Nephron progenitor cell (in vitro differentiated cells): ENCODE data around the gene EP400.

Experiments used
- DNase-seq: peaks from one replicate; pipeline ENCODE4 v3.0.0; 2021
- H3K27ac Mint-ChIP-seq: 2 replicates; pipeline ENCODE4 v1.8.0; 2021; ENCODE audit warnings: mild to moderate bottlenecking, moderate library complexity, mixed read lengths
- H3K27me3 Mint-ChIP-seq: 2 replicates; pipeline ENCODE4 v1.8.0; 2021; ENCODE audit warnings: mild to moderate bottlenecking, low read depth, mixed read lengths; ENCODE audit not compliant: poor library complexity
- H3K36me3 Mint-ChIP-seq: 2 replicates; pipeline ENCODE4 v1.8.0; 2021; ENCODE audit warnings: low read depth, mixed read lengths
- H3K4me1 Mint-ChIP-seq: 2 replicates; pipeline ENCODE4 v1.8.0; 2021; ENCODE audit warnings: mixed read lengths
- H3K4me3 Mint-ChIP-seq: 2 replicates; pipeline ENCODE4 v1.8.0; 2021; ENCODE audit warnings: mild to moderate bottlenecking, moderate library complexity, mixed read lengths
- H3K9me3 Mint-ChIP-seq: 2 replicates; pipeline ENCODE4 v1.8.0; 2021; ENCODE audit warnings: mild to moderate bottlenecking, moderate library complexity, mixed read lengths
- TF ChIP-seq, protein P1 (sequence below): fragments of 200-600 bp; sonication (generic); IDR thresholded peaks from 2 replicates; pipeline ENCODE4 v1.5.0; 2021; ENCODE audit warnings: antibody characterized with exemption

Gene EP400

DNA sequence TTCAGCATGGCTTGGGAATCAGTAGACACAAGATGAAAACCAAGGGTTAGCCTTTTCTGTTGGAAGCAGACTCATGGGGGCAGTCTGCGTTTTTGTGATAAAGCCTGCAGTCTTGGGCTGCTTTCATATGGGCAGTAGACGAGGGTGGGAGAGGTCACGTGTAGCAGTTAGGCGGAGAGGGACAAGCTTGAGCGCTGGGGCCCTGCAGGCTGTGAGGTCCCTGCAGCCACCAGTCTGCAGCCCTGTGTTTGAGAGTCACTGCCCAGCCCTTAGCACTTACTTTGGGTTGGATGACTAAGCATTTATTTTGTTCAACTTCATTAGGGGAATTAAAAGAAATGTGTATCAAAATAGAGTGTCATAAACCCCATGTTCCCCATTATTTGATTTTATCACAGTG, 37.2 kb downstream of the EP400 start:
- Mint-ChIP-seq H3K4me1 (peaks cover 30% of the 10 kb centered on the region), H3K9me3 (no peaks in the 10 kb centered on the region), H3K27ac (no peak overlapping the region), H3K4me3 (no peak overlapping the region), H3K27me3 (no peaks in the 10 kb centered on the region), H3K36me3 (peaks cover 57% of the 10 kb centered on the region)
- TF ChIP-seq, protein P1, sequence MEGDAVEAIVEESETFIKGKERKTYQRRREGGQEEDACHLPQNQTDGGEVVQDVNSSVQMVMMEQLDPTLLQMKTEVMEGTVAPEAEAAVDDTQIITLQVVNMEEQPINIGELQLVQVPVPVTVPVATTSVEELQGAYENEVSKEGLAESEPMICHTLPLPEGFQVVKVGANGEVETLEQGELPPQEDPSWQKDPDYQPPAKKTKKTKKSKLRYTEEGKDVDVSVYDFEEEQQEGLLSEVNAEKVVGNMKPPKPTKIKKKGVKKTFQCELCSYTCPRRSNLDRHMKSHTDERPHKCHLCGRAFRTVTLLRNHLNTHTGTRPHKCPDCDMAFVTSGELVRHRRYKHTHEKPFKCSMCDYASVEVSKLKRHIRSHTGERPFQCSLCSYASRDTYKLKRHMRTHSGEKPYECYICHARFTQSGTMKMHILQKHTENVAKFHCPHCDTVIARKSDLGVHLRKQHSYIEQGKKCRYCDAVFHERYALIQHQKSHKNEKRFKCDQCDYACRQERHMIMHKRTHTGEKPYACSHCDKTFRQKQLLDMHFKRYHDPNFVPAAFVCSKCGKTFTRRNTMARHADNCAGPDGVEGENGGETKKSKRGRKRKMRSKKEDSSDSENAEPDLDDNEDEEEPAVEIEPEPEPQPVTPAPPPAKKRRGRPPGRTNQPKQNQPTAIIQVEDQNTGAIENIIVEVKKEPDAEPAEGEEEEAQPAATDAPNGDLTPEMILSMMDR = no peak
- DNase-seq = no peak

DNA sequence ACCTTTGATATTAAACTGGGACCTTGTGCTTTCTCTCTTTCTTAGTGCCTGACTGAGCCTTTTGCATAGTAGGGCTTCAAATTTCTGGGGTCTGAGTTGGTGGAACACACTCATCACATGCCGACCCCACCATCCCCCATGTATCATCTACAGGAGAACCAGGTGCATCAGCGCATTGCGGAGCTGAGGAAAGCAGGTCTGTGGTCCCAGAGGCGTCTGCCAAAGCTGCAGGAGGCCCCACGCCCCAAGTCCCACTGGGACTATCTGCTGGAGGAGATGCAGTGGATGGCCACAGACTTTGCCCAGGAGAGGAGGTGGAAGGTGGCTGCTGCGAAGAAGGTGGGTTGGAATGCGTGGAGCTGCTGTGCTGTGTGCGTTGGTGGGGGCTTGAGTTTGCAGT, 37.8 kb downstream of the EP400 start:
- peaks cover 63% of the 10 kb centered on the region for H3K36me3 Mint-ChIP-seq
- no peaks in the 10 kb centered on the region for H3K9me3 Mint-ChIP-seq
- H3K4me1 Mint-ChIP-seq = peaks cover 30% of the 10 kb centered on the region
- H3K27me3 Mint-ChIP-seq = no peaks in the 10 kb centered on the region
- DNase-seq = no peak
- TF ChIP-seq, protein P1 = no peak
- H3K4me3 Mint-ChIP-seq = no peak overlapping the region
- no peak overlapping the region for H3K27ac Mint-ChIP-seq

DNA sequence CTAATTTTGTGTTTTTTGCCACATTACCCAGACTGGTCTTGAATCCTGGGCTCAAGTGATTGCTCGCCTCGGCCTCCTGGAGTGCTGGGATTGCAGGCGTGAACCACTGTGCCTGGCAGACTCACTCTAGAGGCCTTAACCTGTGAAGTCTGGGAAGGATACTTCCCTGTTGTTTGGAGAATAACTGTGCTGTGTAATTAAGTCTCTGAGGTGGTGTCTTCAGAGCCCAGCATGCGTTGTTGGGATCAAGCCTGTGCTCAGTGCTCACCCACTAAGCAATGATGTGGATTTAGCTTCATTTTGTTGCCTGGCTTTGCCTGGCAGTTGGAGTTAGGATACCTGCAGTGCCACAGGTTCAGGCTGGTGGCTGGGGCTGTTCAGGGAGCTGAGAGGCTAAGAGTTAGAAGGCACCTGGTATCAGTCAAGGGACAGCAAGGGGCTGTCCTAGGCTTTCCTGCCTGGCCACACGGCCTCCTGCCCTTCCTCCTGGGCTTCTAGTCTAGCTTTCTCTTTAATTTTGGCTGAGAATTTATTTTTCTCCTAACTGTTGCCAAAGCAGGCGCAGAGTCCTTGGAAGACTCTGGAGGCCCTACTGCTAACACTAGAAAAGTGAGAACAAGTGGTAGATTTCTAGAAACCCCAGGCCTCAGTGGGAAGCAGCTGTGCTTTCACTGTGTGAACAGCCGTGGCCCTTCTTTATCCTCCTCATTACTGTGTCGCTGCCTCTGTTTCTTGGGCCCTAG, 38.5 kb downstream of the EP400 start:
- TF ChIP-seq, protein P1 = no peak
- no peak for DNase-seq
- Mint-ChIP-seq H3K27ac (no peak overlapping the region), H3K4me1 (peaks cover 26% of the 10 kb centered on the region), H3K9me3 (no peaks in the 10 kb centered on the region), H3K27me3 (no peaks in the 10 kb centered on the region), H3K4me3 (no peak overlapping the region), H3K36me3 (peaks cover 69% of the 10 kb centered on the region)

DNA sequence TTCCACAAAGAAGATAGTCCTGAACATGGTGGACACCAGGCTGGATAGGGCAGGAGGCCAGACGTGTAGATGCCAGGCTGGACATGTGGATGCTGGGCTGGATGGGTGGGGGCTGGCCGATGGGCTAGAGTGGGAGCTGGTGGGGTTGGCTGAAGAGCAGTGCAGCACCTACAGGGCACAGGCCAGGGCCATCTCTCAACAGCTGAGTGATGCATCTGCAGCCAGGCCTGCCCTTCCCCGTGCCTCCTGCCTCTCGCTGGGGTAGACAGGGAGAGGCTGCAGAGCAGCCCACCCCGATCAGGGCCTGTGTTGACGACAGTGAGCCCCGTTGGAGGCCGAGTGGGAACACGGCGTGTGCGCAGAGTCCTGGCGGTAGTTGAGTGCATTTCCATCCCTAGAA, 39.3 kb downstream of the EP400 start:
- H3K9me3 Mint-ChIP-seq = no peaks in the 10 kb centered on the region
- H3K27ac Mint-ChIP-seq = no peak overlapping the region
- no peaks in the 10 kb centered on the region for H3K27me3 Mint-ChIP-seq
- H3K4me3 Mint-ChIP-seq = no peak overlapping the region
- DNase-seq = no peak
- TF ChIP-seq, protein P1 = no peak
- H3K4me1 Mint-ChIP-seq = peaks cover 21% of the 10 kb centered on the region
- peaks cover 72% of the 10 kb centered on the region for H3K36me3 Mint-ChIP-seq

DNA sequence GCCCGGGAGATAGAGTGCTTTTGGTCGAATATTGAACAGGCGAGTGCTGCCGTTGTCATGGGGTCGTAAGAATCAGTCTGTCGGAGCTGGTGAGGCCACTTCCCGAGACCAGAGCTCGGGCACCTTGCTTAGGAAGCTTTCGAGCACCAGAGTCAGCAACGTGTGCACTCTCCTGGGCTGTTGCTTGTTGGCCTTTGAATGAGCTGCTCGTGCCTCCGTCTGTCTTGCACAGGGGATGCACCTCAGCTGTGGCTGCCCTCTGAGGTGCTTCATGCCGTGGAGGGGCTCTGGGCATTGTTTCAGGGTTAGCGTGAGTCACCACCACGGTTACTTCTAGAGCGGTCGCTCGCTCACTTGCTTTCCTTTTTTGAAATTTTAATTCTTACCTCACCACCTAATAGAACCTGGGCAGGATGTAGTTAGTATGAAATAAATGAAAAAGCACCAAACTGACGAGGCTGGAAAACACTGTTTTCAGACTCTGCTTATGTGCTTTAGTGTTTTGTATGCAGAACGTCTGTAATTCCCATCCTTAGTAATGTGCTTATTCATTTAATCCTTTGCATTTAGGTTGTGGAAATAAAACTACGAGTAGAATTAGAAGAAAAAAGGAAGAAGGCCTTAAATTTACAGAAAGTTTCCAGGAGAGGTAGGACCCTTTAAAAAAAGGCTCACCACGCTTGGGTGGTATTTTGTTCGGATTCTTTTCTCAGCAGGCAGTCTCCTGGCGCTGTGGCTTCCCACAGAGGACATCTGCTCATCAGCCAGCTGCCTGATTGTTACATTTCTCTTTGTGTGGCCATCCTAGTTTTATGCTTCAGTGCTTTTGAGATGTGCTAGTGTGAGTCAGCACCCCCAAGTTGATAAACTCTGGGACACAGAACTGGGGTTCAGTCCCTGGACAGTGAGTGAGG, 40.6 kb downstream of the EP400 start:
- H3K36me3 Mint-ChIP-seq = peaks cover 84% of the 10 kb centered on the region

More for the DNA sequence above, 40.6 kb downstream of the EP400 start:
- Mint-ChIP-seq H3K27ac (peak overlapping the region; percentile 21), H3K4me1 (peaks cover 21% of the 10 kb centered on the region), H3K9me3 (no peaks in the 10 kb centered on the region), H3K27me3 (no peaks in the 10 kb centered on the region), H3K4me3 (no peak overlapping the region)
- no peak for DNase-seq
- TF ChIP-seq, protein P1 = no peak
